IPS-20b (cell line): ENCODE results near the gene ZFPM1.
"Not testable (repeated sequence)": the region's sequence is repeated elsewhere in the genome, so short reads cannot be mapped to it uniquely, and the experiment has no call there.

Source experiments
- H3K27ac ChIP-seq: one replicate; pipeline ENCODE4 v1.5.1; 2013; ENCODE audit warnings: low read length
- H3K27me3 ChIP-seq: 2 replicates; pipeline ENCODE4 v1.6.1; 2013; ENCODE audit warnings: mild to moderate bottlenecking, low read length, inconsistent platforms; ENCODE audit not compliant: insufficient read depth
- H3K36me3 ChIP-seq: 2 replicates; pipeline ENCODE4 v1.6.1; 2013; ENCODE audit warnings: low read depth, mild to moderate bottlenecking, inconsistent platforms, low read length, moderate library complexity; ENCODE audit not compliant: insufficient read depth
- H3K4me1 ChIP-seq: 2 replicates; pipeline ENCODE4 v1.6.1; 2013; ENCODE audit warnings: mild to moderate bottlenecking, control low read depth, inconsistent platforms, low read length, moderate library complexity; ENCODE audit not compliant: insufficient read depth
- H3K4me3 ChIP-seq: 2 replicates; pipeline ENCODE4 v1.5.1; 2013; ENCODE audit warnings: mild to moderate bottlenecking, low read length, inconsistent platforms
- H3K9ac ChIP-seq: 2 replicates; pipeline ENCODE4 v1.6.1; 2013; ENCODE audit warnings: low read depth, mild to moderate bottlenecking, inconsistent platforms, low read length, moderate library complexity
- H3K9me3 ChIP-seq: 2 replicates; pipeline ENCODE4 v1.6.1; 2013; ENCODE audit warnings: mild to moderate bottlenecking, low read depth, low read length, inconsistent platforms; ENCODE audit not compliant: insufficient read depth

Gene ZFPM1

DNA sequence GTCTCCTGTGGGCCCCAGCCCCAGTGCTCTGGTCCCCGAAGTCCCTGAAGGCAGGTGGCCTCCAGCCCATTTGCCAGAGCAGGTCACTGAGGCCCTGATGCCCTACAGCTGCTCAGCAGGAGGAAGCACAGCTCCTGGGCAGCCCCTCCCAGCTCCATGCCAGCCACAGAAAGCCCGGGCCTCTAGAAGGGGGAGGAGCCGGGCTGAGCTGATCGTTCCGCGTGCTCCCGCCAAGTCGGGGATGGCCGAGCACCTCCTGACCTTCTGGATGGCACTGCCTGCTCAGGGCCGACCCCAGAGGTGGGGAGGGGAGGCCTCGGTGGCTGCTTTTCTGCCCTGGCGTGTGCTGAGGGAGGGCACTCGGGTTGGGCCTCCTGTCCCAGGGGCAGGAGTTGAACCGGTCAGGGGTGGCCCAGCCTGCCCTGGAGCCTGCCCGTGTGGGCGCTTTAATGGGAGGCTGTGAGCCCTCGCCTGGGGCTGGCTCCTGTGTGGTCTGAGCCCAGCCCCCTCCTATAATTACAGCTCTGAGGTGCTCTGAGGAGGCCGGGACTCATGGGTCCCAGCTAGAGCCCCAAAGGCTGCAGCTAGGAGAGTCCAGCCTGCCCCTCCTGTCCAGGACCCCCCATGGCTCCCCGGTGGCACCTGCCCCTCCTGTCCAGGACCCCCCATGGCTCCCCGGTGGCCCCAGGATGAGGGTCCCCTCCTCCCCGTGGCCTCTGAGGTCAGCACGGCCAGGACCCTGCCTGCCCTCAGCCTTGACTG lies 29.7 kb downstream of the ZFPM1 start:
- Histone ChIP-seq H3K9ac (no peak overlapping the region), H3K36me3 (no peaks in the 10 kb centered on the region), H3K4me1 (no peaks in the 10 kb centered on the region), H3K27ac (no peak overlapping the region), H3K27me3 (no peaks in the 10 kb centered on the region), H3K9me3 (no peaks in the 10 kb centered on the region), H3K4me3 (no peak overlapping the region)

DNA sequence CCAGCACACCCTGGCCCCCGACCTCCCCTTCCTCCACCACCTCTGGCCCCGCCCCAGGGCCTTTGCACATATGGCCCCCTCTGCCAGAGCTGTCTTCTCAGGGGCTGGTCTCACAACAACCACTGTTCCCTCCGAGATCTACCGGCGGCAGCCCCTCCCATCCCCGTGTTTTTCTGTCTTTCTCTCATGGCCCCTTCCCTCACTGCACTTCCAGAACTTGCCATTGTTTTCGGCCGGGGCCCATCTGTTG lies 30.2 kb downstream of the ZFPM1 start:
- Histone ChIP-seq H3K27me3 (no peaks in the 10 kb centered on the region), H3K9ac (no peak overlapping the region)

DNA sequence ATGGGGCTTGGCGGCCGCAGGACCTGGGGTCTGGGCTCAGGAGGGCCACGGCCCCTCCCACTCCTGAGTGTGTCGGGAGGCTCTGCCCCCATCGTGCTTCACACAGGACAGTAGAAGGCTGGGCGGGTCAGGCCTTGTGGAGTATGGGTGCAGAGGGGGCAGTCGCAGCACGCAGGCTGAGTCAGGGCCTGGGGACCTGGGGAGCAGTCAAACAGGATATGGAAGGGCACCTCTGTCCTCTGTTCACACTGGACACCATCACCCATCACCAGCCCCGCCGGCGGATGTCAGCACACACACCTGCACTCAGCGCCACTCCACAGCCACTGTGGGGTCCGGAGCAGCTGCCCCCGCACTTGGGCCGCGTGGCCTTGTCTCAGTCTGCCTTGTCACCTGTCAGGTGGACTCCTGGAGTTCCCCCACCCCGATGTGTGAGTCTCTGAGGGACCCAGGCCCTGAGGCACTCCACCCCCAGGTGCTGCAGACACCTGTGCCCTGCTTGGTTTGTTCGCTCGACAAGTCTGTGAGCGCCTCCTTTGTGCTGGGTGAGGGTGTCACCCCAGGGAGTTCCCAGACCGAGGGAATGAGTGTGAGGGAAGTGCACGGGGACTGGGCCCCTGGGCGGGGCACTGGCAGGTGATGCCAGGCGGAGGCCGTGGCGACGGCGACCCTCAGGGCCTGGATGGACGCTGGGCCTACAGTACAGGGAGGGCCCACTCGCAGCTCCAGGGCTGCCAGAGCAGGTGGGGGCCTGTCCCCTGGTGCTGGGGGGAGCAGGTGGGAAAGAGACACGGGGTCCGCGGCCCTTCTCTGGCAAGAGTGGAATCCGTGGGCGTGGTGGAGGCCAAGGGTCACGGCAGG lies 31.7 kb downstream of the ZFPM1 start:
- H3K27me3 ChIP-seq: no peaks in the 10 kb centered on the region
- no peak overlapping the region for H3K27ac ChIP-seq
- no peaks in the 10 kb centered on the region for H3K36me3 ChIP-seq
- H3K9me3 ChIP-seq: no peaks in the 10 kb centered on the region
- H3K4me1 ChIP-seq: no peaks in the 10 kb centered on the region
- no peak overlapping the region for H3K9ac ChIP-seq
- no peak overlapping the region for H3K4me3 ChIP-seq

More for the DNA sequence above, 30.2 kb downstream of the ZFPM1 start:
- no peak overlapping the region for H3K27ac ChIP-seq
- no peaks in the 10 kb centered on the region for H3K4me1 ChIP-seq
- H3K4me3 ChIP-seq: no peak overlapping the region
- no peaks in the 10 kb centered on the region for H3K36me3 ChIP-seq
- H3K9me3 ChIP-seq: no peaks in the 10 kb centered on the region

DNA sequence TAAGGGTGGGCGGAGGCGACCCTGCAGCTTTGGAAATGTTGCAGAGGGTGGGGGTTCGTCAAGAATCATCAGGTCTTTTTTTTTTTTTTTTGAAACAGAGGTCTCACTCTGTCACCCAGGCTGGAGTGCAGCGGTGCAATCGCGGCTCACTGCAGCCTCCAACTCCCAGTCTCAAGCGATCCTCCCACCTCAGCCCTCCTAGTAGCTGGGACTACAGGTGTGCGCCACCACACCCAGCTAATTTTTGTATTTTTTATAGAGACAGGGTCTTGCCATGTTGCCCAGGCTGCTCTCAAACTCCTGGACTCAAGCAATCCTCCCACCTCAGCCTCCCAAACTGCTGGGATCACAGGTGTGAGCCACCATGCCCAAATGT lies 32.3 kb downstream of the ZFPM1 start:
- not testable (repeated sequence) for H3K27me3 ChIP-seq

DNA sequence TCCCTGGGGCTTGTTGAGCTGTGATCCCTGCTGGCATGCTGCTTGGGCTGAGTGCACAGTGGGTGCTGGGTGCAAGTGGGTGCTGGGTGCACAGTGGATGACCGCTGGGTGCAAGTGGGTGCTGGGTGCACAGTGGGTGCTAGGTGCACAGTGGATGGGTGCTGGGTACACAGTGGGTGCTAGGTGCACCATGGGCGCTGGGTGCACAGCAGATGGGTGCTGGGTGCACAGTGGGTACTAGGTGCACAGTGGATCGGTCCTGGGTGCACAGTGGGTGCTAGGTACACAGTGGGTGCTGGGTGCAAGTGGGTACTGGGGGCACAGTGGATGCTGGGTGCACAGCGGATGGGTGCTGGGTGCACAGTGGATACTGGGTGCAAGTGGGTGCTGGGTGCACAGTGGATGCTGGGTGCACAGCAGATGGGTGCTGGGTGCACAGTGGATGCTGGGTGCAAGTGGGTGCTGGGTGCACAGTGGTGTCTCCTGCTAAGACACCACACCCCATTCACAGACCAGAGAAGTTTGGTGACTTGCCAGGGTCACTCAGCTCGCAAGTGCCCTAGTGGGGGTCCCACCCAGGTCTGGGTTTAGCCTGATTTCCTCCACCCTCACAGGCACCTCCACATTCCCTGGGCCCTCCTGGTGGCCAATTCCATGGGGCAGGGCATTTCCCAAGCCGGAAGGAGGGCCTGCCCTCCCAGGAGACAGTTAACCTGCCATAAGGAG lies 33.5 kb downstream of the ZFPM1 start:
- Histone ChIP-seq H3K27me3 (no peaks in the 10 kb centered on the region), H3K9me3 (no peaks in the 10 kb centered on the region), H3K4me1 (no peaks in the 10 kb centered on the region), H3K27ac (no peak overlapping the region), H3K9ac (no peak overlapping the region; the same call in 1 of the 2 replicates), H3K4me3 (no peak overlapping the region), H3K36me3 (no peaks in the 10 kb centered on the region)

More for the DNA sequence above, 32.3 kb downstream of the ZFPM1 start:
- H3K27ac ChIP-seq, H3K9me3 ChIP-seq, H3K9ac ChIP-seq, H3K36me3 ChIP-seq, H3K4me3 ChIP-seq, H3K4me1 ChIP-seq: not testable (repeated sequence)

DNA sequence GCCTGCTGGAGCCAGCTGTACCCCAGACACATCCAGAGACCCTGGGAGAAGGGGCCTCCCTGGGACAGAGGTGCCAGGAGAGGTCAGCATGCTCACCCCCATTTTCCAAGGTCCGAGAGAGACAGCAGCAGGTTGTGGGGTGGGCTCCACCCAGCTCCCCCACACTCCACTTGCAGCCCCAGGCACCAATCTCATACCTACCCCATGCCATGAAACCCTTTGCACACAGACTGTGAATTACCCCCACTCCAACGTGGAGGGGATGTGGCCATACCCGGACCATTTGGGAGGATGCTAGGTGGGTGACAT lies 34.0 kb downstream of the ZFPM1 start:
- Histone ChIP-seq H3K27ac (no peak overlapping the region), H3K27me3 (no peaks in the 10 kb centered on the region), H3K9ac (no peak overlapping the region; the same call in 1 of the 2 replicates), H3K4me3 (no peak overlapping the region), H3K9me3 (no peaks in the 10 kb centered on the region), H3K4me1 (no peaks in the 10 kb centered on the region), H3K36me3 (no peaks in the 10 kb centered on the region)

DNA sequence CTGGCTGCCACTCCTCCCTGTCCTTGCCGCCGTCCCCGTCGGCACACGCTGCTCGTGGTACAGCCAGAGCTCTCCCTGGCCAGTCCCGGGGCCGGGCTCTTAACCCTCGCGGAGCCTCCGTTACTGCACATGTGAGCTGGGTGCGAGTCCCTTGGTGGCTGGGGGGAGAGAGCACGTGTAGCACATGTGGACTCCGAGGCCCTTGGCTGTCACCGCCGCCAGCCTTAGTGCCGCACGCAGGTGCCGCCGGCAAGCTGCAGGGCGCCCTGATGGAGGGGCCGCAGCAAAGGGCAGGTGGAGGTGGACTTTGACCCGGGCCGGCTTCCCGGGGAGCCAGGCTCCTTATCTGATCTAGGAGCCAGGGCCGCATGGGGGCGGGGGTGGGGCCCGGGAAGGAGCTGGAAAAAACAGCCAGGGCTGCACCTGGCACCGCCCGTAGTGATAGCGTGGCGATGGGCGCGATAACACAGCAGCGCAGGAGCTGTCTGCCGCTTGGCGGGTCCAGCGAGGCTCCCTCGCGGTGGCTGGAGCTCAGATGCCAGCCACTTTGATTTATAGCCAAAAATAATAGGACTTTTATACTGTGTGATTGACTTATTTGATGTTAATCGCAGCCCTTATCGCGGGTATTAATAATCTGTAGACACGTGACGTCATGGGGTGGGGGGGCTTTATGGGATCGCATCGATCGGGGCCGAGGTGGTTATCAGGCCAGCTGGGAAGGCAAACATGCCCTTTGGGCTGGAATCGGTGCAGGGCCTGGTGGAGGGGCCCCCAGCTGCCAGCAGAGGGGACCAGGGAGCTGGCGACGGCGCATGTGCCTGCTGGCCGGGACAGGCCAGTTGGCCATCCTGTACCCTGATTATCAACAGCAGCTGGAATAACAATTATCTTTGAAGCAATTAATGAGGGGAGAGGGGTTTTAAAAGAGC lies 35.1 kb downstream of the ZFPM1 start:
- H3K27me3 ChIP-seq: no peaks in the 10 kb centered on the region
- no peaks in the 10 kb centered on the region for H3K36me3 ChIP-seq
- no peak overlapping the region for H3K9ac ChIP-seq
- no peaks in the 10 kb centered on the region for H3K9me3 ChIP-seq
- H3K4me1 ChIP-seq: no peaks in the 10 kb centered on the region
- H3K4me3 ChIP-seq: no peak overlapping the region
- no peak overlapping the region for H3K27ac ChIP-seq

DNA sequence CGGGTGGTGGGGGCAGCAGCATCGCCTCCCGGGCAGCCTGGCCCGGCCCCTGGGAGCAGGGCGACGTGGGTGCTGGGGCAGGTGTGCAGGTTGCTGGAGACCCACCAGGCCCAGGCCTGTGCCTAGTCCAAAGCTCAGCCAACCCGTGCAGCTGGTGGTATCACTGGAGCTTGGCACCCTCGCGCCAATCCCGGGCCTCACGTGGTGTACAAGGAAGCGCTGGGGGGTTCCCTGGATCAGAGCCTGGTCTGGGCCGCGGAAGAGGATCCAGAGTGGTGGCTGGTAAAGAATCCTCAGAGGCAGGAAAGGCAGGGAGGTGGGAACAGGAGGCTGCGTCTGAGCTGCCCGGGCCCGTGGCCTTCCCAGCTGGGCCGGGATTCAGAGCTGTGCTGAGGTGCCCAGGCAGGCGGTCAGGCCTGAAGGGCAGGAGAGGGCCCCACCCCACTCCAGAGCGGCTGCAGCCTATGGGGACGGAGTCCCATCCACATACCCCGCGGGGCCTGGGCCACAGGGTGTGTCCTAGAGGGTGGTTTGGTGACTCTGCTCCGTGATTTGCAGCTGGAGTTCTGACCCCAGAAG lies 36.2 kb downstream of the ZFPM1 start:
- no peaks in the 10 kb centered on the region for H3K27me3 ChIP-seq
- H3K36me3 ChIP-seq: no peaks in the 10 kb centered on the region
- no peaks in the 10 kb centered on the region for H3K9me3 ChIP-seq
- no peak overlapping the region for H3K9ac ChIP-seq
- H3K4me3 ChIP-seq: no peak overlapping the region
- H3K4me1 ChIP-seq: no peaks in the 10 kb centered on the region
- no peak overlapping the region for H3K27ac ChIP-seq

DNA sequence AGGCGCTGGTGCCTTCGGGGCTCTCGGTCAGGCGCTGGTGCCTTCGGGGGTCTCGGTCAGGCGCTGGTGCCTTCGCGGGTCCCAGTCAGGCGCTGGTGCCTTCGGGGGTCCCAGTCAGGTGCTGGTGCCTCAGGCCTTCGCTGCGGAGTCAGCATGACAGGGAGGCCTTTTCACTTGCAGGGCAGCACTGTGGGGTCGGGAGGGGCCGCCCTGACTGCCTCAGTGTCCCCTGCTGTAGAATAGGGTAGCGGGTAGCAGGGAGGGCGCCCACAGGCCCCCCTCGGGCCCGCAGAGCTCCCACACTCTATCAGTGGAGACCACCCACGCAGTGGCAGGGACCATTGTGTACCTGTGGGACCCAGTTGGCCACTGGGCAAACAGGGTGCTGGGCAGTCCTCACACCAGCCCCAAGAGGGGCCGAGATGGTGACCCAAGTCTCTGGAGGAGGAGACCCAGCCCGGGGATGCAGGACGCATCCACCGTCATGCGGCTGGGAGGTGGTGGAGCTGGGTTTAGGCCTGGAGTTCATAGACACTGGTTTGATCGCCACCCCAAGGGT lies 38.0 kb downstream of the ZFPM1 start:
- no peak overlapping the region for H3K9ac ChIP-seq
- no peaks in the 10 kb centered on the region for H3K27me3 ChIP-seq
- H3K4me3 ChIP-seq: no peak overlapping the region
- H3K27ac ChIP-seq: no peak overlapping the region
- no peaks in the 10 kb centered on the region for H3K9me3 ChIP-seq
- H3K36me3 ChIP-seq: no peaks in the 10 kb centered on the region
- H3K4me1 ChIP-seq: no peaks in the 10 kb centered on the region

DNA sequence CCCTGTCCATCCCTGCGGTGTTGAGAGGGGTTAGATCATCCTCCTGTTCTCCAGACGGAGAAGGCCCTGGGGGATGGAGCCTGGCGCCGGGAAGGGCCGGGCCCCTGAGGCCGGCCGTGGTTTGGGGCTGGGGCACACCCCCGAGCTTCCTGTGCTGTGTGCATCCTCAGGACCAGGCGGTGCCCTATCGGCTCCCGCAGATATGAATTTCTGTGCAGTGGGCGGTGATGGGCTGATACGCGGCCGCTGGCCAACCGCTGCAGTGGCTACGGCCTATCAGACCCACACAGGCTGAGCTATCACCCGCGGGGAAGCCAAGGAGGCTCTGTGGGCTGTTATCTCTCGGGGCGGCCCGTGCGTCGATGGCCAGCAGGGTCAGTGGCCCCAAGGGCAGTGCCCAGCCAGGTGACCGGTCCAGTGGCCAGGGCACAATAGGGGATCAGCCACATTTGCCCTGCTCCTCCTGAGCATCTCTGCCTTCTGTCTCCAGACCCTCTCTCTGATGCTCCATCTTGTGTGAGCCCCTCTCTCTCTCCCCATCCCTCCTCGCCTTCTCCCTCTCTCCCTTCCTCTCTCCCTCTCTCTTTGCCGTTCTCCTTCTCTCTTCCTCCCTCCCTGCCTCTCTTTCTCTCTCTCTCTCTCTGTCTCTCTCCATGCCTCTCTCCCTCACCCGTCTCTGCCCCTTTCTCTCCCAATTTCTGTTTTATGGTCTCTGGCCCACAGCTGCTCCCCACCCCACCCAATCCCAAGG lies 38.7 kb downstream of the ZFPM1 start:
- Histone ChIP-seq H3K27me3 (no peaks in the 10 kb centered on the region), H3K36me3 (no peaks in the 10 kb centered on the region), H3K4me1 (no peaks in the 10 kb centered on the region), H3K27ac (no peak overlapping the region), H3K9ac (no peak overlapping the region), H3K9me3 (no peaks in the 10 kb centered on the region), H3K4me3 (no peak overlapping the region)
